IPS-NIHi7 (cell line): ENCODE results near the gene KIF4A.
"Not testable (repeated sequence)": the region's sequence is repeated elsewhere in the genome, so short reads cannot be mapped to it uniquely, and the experiment has no call there.

ENCODE experiments used
- DNase-seq: peaks from one replicate; pipeline ENCODE4 v3.0.0; 2012; ENCODE audit warnings: mixed read lengths; ENCODE audit errors: extremely low spot score

KIF4A gene

DNA sequence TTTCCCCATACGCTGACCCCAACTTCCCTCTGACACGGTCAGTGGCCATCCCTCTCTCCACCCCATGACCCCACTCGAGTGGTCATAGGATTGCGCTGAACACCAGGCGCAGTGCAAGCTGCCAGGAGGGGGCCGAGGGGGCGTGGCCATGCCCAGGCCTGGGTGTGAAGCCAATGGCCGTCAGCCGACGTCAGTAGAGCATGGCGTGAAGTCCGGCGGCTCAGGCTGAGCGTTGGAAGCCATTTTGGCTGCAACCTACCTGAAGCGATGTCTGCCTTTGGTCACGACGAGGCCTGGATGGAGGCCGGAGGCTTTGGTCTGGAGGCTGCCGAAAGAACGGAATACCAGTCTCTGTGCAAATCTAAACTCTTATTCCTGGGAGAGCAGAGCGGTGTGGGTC is 8.0 kb upstream of the KIF4A start, which contains the start of gene RAB41:
Gene RAB41 (plus strand): TSS at position 222 of the 400 bp plus-strand sequence. CDS start 46 bp downstream, at position 268.
- no peak for DNase-seq

DNA sequence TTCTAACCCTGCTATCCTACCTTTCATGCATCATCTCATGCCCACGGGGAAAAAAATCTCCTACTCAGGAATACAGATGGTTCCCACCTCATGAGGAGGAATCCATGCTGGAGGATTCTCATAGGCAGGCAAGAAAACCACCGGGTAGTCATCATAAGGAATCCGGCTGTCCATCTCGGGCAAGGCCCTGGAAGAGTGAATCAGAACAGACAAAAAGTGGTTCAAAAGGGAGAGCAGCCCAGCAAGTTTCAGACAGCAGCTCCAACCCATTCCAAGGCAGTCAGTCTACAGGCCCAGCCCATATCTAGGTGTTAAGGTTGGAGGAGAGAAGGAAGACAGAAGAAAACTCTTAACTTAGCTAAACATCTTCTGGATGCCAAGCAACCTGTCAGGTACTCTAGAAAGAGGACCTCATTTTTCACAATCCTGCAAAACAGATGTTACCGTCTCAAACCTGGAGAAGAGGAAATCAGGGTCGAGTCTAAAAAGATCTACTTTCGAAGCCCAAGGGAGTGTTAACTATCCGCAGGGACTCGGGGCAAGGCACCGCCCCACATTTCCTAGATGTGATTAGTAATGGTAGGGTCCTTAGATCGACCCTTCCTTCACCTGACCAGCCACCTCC is 624 bp upstream of the KIF4A start:
- no peak for DNase-seq

DNA sequence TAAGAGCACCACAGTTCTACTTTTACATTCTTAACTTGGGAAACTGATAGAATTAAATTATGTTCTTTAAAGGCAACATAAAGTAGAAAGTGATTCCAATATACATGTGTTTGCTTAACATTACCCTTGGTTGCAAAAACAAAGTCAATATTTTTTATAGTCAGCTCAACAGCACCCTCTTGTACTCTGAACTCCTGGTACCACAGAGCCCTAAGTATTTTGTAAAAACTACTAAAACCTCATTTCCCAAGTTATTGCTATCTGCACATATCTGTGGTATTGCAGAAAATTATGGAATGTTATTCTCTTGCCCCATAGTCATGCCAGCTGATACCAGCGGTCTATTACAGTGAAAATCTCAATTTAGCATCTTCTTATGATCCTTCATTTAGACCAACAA is 2.9 kb downstream of the KIF4A start:
- no peak for DNase-seq

DNA sequence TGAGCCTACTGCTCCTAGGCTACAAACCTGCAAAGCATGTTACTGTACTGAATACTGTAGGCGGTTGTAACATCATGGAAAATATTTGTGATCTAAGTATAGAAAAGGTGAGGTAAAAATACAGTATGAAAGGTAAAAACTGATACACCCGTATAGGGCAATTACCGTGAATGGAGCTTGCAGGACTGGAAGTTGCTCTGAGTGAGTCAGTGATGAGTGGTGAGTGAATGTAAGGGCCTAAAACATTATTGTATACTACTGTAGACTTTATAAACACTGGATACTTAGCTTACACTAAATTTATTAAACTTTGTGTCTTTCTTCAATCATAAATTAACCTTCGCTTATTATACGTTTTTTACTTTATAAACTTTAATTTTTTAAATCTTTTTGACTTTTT is 3.7 kb downstream of the KIF4A start:
- no peak for DNase-seq

DNA sequence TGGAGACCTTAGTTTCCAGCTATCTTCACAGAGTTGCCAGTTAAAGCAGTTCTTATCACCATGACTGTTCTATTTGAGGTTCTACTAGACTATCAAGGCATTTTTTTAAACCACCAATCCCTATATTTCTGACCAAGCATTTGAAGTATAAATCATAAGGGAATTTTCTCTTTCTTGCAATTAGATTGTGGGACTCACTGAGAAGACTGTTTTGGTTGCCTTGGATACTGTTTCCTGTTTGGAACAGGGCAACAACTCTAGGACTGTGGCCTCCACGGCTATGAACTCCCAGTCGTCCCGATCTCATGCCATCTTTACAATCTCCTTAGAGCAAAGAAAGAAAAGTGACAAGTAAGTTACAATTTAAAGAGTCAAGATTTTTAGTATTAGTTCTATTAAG is 11.8 kb downstream of the KIF4A start:
- DNase-seq = no peak

DNA sequence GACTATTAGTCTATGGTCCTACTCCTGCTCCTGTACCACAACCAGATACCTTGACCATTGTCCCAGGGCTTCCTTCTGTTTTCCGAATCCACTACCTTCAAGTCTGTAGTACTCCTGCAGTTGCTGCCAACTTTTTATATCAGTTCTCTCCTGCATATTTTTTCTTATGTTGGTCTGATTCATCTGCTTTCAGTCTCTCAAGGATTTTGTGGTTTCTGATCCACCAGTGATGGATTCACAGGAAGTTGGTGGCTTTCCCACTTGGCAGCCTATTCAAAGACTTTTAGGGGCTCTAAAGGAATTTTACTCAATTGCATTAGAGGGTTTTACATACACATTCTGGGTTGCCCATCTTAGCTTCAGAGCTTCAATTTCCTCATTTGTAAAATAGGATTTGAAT is 23.6 kb downstream of the KIF4A start:
- DNase-seq = no peak

DNA sequence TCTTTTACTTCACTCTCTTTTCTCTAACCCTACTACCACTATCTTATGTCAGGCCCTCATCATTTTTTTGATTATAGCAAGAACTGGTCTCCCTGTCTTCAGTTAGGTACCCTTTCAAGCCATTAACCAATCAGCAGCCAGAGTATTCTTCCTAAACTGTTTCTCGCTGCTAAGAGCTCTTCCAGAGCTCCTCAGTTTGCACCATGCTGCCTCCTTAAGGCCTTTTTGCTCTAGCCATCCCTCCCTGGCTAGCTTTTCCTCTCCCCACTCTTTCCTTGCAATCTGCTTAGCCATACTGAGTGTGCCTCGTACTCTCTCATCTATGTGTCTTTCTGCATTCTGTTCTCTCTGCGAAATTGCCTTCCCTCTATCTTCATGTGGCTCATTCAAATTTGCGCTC is 32.9 kb downstream of the KIF4A start:
- DNase-seq = no peak

DNA sequence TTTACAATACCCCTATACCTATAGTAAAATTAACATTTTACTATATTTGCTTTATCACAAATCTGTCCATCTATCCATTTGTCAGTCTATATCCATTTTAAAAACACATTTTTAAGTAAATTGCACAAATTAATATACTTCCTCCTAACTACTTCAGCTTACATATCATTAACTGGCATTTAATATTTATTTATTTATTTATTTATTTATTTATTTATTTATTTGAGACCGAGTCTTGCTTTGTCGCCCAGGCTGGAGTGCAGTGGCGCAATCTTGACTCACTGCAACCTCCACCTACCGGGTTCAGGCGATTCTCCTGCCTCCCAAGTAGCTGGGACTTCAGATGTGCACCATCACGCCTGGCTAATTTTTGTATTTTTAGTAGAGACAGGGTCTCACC is 33.7 kb downstream of the KIF4A start:
- not testable (repeated sequence) for DNase-seq

DNA sequence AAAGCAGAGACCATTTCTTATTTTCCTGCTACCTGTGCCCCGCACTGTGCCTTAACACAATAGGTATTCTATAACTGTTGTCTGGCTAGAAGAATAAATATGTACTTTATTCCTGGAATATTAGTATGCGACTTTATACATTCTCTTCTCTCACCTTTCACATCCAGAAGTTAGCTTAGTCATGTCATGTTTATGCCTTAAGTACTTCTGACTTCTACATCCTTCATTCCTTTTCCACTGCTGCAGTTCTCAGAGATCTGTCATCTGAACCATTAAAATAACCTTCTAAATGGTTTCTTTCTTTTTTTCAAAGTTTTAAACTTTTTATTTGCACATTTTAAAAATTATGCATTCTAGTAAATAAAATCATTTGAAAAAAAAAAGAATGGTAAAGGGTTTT is 34.4 kb downstream of the KIF4A start:
- DNase-seq = no peak

DNA sequence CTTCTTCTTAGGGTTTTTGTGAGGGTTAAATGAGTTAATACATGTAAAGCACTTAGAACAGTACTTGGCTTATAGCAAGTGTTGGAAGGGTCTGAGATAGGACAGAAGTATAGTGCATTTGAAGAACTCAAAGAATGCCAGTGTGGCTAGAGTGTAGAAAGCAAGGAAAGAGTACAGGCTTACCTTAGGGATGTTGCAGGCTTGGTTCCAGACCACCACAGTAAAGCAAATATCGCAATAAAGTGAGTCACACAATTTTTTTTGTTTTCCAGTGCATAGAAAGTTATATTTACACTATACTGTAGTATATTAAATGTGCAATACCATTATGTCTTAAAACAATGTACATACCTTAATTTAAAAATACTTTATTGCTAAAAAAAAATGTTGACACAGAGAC is 41.3 kb downstream of the KIF4A start:
- DNase-seq = no peak

DNA sequence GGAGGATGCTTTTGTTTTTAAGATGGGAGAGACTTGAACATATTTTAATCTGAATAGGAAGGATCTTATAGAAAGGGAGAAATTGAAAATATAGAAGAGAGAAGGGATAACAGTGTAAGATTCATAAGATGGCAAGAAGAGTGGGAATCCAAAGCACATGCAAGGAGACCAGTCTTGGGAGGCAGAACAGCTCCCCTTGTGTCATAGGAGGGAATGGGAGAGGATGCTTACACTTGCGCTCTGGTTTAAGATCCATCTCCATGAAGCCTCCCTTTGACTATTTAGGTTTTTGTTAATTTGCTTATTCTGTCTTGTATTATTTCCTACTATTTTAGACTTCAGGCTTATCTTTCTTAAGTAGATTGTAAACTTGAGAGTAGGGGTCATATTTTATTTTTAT is 42.7 kb downstream of the KIF4A start:
- peak; percentile 14 for DNase-seq

DNA sequence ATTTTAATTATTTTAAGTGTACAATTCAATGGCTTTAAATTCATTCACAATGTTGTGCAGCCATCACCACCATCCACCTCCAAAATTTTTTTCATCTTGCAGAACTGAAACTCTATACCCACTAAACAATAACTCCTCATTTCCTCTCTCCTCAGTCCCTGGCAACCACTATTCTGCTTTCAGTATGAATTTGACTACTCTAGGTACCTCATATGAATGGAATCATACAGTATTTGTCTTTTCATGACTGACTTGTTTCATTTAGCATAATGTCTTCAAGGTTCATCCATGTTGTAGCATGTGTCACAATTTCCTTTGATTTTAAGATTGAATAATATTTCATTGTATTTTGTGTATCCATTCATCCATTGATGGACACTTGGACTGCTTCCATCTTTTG is 46.9 kb downstream of the KIF4A start:
- DNase-seq = no peak

DNA sequence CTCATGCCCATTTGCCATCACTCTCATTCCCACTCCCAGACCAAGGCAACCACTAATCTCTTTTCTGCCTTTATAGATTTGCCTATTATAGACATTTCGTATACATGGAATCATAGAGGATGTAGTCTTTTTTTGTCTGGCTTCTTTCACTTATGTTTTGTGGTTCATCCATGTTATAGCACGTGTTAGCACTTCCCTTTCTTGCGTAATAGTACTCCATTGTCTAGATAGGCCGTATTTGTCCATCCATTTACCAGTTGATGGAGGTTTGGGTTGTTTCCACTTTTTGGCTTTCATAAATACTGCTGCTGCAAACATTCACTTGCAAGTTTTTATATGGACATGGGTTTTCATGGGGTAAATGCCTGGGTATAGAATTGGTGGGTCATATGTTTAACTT is 48.4 kb downstream of the KIF4A start:
- DNase-seq = no peak

DNA sequence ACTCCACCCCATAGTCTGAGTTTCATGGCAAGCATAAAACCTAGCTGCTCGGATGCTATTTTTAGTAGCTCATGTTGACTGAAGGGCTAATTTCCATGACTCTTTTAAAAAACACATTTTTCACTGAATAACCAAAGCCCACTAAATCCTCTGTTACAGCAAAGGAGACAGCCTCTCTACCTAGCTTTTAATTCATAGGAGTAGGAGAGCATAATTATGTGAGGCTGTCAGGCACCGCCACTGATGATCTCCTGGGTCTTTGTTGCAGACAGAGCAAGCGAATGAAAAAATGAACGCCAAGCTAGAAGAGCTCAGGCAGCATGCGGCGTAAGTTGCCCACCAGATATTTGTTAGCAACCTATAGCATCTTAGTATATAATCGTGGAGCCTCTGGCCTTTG is 53.5 kb downstream of the KIF4A start:
- no peak for DNase-seq

DNA sequence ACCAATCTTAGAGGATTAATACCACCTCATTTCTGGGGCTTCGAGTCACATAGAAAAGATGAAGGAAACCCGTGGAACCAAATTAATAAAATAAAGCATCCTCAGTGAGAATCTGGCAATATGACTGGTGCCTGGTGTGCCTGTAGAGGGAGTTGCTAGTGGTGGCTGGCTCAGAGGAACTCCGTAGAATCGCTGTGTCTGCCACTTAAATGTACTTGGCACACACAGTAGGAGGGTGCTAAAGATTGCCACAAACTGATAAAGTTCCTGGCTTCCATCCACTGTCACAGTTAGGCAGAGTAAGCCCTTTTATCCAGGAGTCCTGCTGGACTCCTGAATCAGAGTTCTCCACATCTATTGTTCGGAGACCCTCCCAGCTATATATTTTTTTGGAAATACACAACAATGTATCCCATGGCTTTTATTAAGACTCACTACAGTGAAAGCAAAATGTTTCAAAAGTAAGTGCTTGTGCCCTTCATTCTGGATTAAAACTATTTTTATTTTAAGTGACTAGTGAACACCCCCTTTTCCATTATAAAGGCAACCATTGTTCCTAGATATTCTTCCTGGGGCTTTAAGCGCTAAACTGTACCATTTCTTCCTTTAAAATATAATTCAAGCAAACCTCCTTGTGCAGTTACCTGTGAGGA is 56.6 kb downstream of the KIF4A start:
- DNase-seq = no peak

DNA sequence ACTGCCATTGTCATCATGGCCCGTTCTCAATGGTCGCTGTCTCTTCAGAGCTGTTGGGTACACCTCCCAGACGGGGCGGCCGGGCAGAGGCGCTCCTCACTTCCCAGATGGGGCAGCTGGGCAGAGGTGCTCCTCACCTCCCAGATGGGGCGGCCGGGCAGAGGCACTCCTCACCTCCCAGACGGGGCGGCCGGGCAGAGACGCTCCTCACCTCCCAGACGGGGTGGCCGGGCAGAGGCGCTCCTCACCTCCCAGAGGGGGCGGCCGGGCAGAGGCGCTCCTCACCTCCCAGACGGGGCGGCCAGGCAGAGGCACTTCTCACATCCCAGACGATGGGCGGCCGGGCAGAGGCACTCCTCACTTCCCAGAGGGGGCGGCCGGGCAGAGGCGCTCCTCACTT is 58.9 kb downstream of the KIF4A start:
- not testable (repeated sequence) for DNase-seq

DNA sequence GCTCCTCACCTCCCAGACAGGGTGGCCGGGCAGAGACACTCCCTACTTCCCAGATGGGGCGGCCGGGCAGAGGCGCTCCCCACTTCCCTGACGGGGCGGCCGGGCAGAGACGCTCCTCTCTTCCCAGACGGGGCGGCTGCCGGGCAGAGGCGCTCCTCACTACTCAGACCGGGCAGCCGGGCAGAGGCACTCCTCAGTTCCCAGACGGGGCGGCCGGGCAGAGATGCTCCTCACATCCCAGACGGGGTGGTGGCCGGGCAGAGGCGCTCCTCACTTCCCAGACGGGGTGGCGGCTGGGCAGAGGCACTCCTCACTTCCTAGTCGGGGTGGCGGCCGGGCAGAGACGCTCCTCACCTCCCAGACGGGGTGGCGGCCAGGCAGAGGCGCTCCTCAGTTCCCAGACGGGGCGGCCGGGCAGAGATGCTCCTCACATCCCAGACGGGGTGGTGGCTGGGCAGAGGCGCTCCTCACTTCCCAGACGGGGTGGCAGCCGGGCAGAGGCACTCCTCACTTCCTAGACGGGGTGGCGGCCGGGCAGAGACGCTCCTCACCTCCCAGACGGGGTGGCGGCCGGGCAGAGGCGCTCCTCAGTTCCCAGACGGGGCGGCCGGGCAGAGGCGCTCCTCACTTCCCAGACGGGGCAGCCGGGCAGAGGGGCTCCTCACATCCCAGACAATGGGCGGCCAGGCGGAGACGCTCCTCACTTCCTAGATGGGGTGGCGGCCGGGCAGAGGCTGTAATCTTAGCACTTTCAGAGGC is 59.6 kb downstream of the KIF4A start:
- not testable (repeated sequence) for DNase-seq

DNA sequence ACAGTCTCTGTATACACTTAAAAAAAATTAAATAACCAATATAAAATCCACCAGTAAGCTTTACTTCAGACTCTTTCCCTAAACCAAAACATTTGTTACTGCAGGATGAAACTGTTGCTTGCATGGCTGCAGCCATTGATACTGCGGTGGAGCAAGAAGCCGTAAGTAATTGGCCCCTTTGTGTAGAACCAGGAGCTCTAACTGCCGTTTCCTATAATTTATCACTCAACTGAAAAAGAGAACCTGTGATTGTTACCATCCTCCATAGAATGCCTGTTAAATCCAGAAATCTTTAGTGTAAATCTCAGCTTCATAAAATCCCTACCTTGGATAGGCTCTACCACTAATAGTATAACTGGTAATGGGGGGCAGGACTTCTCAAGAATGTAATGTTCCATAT is 62.6 kb downstream of the KIF4A start:
- no peak for DNase-seq

DNA sequence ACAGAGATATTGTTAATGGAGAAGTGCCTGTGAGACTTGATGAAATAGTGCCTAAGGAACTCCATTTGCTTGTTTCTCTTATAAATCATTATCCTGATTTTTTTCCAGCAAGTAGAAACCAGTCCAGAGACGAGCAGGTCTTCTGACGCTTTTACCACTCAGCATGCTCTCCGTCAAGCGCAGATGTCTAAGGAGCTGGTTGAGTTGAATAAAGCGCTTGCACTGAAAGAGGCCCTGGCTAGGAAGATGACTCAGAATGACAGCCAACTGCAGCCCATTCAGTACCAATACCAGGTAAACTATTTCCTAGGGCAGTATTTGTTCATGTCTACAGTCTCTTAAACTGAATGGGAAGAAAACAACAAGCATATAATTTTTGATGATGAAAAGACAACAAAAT is 63.6 kb downstream of the KIF4A start:
- no peak for DNase-seq

DNA sequence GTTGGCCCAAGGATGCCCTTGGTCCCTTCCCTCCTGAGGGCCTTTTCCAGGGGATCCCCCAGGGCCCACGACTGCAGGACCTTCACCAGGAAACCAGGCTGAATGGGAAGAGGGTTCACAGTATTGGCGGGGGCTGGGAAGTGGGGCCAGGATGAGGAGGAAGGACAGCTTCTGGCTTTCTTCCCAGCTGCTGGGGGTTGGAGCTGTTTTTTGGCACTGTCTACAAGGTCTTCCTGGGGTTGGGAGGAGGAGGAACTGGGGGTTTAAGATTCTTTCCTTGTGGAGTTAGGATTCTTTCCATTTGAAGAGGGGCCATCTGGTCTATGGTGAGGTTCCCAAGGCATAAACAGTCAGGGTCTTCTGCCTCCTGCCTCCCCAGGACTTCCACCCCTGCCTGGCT is 64.8 kb downstream of the KIF4A start:
- no peak for DNase-seq

DNA sequence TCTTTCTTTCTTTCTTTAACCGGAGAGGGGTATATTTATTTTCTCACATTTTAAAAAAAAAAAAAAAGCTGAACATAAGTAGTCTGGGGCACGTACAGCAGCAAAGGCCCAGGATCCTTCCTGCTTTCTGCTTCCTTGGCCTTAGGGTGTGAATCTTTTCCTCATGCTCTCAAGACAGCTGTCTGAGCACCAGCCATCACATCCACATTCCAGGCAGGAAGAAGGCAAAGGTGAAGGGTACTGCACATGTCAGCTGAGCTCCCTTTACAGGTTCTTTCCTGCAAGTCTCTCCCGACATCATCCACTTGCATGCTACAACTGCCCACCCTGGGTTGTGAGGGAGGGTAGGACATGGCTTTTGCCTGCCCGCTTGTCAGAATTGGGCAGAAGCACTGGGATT is 69.6 kb downstream of the KIF4A start:
- no peak for DNase-seq

DNA sequence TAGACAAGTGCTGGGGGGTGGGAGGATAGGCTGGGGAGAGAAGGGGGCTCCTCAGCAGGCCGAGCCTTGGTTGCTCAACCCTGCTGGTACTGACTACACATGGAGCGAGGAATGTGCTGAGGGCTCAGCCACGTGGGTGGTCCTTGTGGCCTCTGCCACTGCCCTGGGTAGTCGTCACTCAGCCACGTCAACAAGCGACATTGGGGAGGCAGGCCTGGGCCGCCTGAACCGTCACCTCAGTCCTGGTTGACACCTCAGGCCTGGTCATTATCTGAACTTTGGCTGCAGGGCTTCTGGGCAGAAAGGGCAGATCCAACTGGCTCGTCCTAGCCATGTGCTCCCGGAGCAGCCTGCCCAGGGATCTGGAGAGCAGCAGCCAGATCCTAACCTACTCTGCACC is 70.5 kb downstream of the KIF4A start:
- peak; percentile 4 for DNase-seq

DNA sequence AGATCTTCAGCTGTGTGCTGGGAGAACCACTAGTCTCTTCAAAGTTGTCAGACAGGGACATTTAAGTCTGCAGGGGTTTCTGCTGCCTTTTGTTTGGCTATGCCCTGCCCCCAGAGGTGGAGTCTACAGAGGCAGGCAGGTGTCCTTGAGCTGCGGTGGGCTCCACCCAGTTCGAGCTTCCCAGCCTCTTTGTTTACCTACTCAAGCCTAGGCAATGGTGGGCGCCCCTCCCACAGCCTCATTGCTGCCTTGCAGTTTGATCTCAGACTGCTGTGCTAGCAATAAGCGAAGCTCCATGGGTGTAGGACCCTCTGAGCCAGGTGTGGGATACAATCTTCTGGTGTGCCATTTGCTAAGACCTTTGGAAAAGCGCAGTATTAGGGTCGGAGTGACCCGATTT is 78.8 kb downstream of the KIF4A start:
- DNase-seq = not testable (repeated sequence)
